Stimulated activated CD8-positive, alpha-beta memory T cell treated with anti-CD3 and anti-CD28 coated beads, Interleukin-12 subunit alpha, Interleukin-12 subunit beta, amount 100 ng/mL, for 1 hour (primary cell): ENCODE data around the gene TF.

Source experiments
- DNase-seq: peaks from one replicate; pipeline ENCODE4 v3.0.0-alpha.2; 2020; ENCODE audit warnings: low read depth

The TF gene

GRCh38 chr3:133747907-133748639 is 1.9 kb downstream of the TF start:
- DNase-seq: no peak

- DNase-seq: no peak
Observed at GRCh38 chr3:133749427-133750258, 3.5 kb downstream of the TF start.

GRCh38 chr3:133750259-133750656 is 4.1 kb downstream of the TF start:
- DNase-seq: no peak

- DNase-seq: no peak
Observed at GRCh38 chr3:133753107-133753778, 7.0 kb downstream of the TF start.

GRCh38 chr3:133753779-133754164 is 7.6 kb downstream of the TF start:
- DNase-seq: no peak

- no peak for DNase-seq
Observed at GRCh38 chr3:133754455-133754854, 8.3 kb downstream of the TF start.

- DNase-seq: no peak
Observed at GRCh38 chr3:133754973-133755828, 9.0 kb downstream of the TF start.

- no peak for DNase-seq
Observed at GRCh38 chr3:133756716-133757694, 10.8 kb downstream of the TF start.

- no peak for DNase-seq
Observed at GRCh38 chr3:133757701-133758567, 11.7 kb downstream of the TF start.

- DNase-seq: no peak
Observed at GRCh38 chr3:133758568-133758928, 12.4 kb downstream of the TF start.

GRCh38 chr3:133758964-133759739 is 13.0 kb downstream of the TF start:
- DNase-seq: no peak

- DNase-seq: no peak
Observed at GRCh38 chr3:133759740-133760305, 13.6 kb downstream of the TF start.

- DNase-seq: no peak
Observed at GRCh38 chr3:133760916-133761315, 14.7 kb downstream of the TF start.

- no peak for DNase-seq
Observed at GRCh38 chr3:133761605-133762484, 15.7 kb downstream of the TF start.

GRCh38 chr3:133762539-133762938 is 16.3 kb downstream of the TF start:
- no peak for DNase-seq

GRCh38 chr3:133763797-133764683 is 17.8 kb downstream of the TF start:
- DNase-seq: no peak

- no peak for DNase-seq
Observed at GRCh38 chr3:133765256-133765655, 19.1 kb downstream of the TF start.
